HTERT RPE-1 (cell line): ENCODE measurements around the gene KLHL33.

Source experiments
- in situ Hi-C: fragments of 300-500 bp; cut with MboI; formaldehyde crosslinking; loops from 4 replicates; pipeline ENCODE4 v1.14.3; 2020; ENCODE audit warnings: low sequenced_read_pairs

KLHL33 gene, protein sequence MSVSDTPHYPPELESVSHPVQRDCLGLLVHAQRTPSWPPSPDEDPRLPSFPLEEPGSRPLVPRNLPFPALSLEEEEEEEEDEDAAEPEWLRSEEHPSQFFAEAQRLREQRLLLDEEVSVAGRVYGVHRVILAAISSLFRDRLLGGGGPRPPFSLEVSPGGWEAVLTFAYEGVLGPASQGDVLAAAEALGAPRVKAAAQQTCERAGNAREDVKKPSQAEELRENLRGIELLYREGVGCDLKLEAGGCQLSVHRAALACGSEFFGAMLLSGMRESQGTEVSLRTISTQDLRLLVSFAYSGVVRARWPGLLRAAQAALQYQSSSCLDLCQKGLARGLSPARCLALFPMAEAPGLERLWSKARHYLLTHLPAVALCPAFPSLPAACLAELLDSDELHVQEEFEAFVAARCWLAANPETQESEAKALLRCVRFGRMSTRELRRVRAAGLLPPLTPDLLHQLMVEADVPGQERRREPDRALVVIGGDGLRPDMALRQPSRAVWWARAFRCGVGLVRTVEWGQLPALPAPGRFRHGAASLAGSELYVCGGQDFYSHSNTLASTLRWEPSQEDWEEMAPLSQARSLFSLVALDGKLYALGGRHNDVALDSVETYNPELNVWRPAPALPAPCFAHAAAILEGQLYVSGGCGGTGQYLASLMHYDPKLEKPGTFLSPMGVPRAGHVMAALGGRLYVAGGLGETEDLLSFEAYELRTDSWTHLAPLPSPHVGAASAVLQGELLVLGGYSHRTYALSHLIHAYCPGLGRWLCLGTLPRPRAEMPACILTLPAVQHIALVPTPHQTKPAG

DNA sequence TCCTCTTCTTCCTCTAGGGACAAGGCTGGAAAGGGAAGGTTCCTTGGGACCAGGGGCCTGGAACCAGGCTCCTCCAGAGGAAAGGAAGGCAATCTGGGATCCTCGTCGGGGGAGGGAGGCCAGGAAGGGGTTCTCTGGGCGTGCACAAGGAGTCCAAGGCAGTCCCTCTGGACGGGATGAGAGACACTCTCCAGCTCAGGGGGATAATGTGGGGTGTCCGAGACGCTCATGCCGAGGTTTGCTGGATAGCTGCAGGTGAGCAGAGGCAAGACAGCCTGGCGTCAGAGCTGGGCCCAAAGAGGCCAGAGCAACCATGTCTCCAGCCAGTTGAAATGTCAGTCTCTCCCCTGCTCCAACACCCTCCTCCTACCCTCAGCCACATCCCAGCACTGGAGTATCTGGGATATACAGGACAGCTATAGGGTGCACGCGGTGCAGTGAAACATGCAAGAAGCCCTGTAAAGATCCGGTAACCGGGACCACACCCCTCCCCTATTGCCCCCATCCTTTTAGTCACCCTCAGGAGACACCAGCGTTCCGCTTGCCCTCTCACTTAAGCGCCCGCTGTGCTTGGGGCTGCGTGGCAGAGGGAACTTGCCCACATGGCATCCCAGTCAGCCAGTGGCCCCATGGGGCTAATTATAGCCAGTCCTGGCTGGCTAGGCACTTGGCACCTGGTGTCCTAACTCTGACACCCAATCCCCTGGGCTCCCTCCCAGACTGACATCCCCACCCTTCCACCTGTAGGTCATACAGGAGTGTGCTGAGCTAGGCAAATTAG is at the start of gene KLHL33:
KLHL33 (minus strand) TSS at position 585 of the 781 bp plus-strand sequence; CDS start at position 230, 355 bp downstream.
- in situ Hi-C loops = no loop called here

DNA sequence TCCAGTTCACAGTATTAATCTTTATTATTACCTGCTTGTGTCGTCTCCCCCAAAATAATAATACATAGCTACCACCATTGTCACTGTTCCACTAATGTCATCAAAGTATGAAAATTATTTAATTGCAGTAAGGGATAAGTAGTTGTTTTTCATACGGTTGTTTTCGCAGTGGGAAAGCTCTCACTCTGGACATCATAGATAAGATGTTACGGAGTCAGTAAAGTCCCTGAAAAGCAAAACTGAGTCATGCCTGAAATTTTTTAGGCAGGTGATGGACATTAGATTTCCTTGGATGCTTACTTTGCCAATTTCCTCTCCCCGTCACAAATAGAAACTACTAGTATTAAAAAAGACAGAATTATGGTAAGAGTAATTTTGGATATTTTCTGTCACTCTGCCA is 46.4 kb upstream of the KLHL33 start:
- in situ Hi-C loops = no loop called here

DNA sequence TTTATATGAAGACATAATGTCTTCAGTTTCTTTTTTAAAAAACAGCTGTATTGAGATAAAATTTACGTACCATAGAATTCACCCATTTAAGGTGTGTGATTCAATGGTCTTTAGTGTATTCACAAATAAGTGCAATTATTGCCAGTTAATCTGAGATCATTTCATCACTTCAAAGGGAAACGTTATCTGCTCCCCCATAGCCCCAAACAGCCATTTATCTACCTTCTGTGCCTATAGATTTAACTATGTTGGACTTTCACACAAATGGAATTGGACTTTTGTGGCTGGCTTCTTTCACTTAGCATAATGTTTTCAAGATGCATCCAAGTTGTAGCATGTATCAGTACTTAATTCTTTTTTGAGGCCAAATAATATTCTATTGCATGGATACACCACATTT is 42.9 kb upstream of the KLHL33 start:
- in situ Hi-C loops = no loop called here

- in situ Hi-C loops = no loop called here
These were observed 41.4 kb upstream of the KLHL33 start for GRCh38 chr14:20477211-20477876.

DNA sequence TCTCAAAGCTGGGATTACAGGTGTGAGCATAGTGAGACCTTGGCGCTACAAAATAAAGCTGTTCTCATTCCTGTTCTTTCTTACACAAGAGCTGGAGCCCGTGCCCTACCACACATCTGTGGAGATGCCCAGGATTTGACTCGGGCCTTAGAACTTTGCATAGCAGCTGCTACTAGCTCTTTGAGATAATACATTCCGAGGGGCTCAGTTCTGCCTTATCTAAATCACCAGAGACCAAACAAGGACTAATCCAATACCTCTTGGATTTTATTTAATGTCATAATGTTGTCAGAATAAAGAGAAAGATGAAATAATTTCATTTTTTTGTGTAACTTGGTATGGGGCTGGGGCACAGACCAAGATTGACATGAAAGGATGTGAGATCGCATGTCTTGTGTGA is 40.8 kb upstream of the KLHL33 start:
- in situ Hi-C loops = no loop called here

- in situ Hi-C loops = no loop called here
These were observed 36.7 kb upstream of the KLHL33 start for GRCh38 chr14:20472536-20473169.

DNA sequence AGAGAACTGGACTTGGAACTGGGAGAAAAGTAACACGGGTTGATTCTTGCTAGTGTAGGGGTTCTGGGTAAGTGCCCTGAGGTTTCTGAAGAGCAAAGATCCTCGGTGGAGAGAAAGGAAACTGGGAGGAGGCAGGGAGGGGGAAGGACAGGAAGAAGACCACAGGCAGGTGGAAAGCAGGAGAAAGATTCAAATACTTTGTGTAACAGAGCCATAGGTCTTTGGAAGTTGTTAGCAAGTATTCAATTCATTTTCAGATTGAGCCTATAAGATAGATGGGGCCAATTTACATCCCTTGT is 34.6 kb upstream of the KLHL33 start:
- in situ Hi-C loops = no loop called here

DNA sequence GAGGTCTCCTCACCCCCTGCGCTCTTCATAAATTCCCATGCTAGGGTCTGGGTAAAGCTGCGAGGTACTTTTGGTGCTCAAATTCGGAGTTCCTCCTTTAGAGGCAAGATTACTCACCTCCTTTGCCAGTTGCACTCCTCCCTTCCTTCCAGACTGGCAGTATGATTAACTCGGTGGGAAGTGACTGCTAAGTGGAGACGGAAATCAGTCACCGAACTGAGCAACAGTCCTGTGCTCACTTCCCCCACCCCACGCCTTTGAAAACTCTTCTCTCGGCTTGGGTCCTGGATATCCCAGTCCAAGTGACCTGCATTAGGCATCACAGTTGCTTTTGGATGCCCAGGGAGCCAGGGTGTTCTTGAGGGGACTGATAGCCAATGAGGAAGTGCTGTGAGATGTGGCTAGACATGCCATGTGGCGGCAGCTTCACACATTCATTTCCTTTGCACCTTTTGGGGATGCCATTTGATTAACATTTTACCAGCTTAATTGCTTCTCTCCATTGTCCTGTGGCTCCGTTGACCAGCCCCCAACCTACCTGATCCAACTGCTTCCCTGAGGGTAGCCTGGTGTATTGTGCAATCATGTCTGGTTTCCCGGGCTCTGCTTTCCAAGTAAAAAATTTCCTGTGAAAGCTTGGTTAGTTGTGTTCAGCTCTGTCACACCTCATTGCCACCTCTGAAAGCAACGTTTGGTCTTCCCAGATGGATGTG is 34.1 kb upstream of the KLHL33 start:
- in situ Hi-C loops = no loop called here

DNA sequence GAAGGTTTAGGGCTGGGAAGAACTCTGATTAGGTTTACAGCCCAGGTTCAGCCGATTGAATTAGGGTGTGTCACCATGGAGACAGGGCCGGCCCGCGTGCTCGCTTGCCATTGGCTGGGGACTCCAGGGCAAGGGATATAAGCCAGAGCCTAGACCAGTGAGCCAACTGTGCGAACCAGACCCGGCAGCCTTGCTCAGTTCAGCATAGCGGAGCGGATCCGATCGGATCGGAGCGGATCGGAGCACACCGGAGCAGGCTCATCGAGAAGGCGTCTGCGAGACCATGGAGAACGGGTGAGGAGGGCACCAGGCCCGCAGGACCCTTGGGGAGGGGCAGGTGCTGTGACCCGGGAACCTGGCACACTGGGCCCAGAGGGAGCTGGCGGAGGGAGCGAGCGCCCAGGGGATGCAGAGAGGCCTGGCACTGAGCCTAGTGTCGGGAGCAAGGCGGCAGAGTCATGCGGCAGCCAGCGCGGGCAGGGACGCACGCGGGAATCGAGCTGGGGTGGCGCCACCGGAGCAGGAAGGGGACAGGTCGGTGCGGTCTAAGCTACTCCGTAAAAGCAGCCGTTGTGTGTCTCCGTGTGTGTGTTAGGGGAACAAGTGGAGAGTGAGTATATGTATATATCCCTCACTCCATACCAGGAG is 33.4 kb upstream of the KLHL33 start, which contains the start of gene PNP:
PNP (plus strand) TSS at position 165 of the 648 bp plus-strand sequence; CDS start at position 284, 119 bp downstream.
- in situ Hi-C loops = no loop called here

GRCh38 chr14:20468764-20469241 is 32.8 kb upstream of the KLHL33 start:
- in situ Hi-C loops = no loop called here

DNA sequence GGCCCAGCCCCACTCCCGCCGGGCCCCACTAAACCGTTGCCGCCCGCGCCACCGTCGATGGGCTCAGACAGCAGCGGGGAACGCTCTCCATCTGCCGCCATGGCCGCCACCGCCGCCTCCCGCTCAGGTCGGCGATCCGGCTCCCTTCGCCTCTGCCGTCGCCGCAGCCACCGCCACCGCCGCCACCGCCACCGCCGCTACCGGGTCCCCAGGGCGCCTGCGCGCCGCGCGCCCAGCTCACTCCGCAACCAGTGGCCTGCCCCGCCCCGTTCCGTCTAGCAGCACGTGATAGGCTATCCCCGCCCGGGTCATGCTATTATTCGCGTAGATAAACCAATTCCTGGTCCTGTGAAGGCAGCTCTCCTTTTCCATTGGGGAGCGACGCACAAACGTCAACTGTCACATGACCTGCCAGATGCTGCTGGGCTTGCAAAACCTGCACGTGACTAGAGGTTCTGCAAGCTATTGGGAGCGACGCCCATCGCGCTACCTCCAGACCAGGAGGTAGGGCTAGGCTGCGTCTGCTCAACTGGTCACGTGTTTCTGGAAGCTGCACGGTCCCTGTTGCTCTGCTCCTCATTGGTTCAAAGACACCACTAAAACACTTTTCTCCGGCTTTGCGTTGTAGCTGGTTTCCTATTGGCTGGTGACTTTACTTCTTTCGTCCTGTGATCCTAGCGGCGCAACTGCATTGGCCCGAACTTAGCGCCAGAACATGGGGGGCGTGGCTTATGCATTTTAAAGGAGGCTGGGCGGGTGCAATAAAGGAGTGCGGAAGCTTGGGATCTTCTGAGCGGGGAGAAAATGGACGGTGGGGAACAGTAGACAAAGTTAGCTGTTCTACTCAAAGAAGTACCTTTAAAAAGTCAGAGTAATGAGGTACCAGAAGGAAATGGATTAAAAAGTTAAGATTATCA is 25.5 kb upstream of the KLHL33 start, which contains the start of gene PIP4P1:
PIP4P1 (minus strand) TSS at position 210 of the 917 bp plus-strand sequence; CDS start at position 101, 109 bp downstream.
- in situ Hi-C loops = no loop called here

- in situ Hi-C loops = no loop called here
These were observed 24.7 kb upstream of the KLHL33 start for GRCh38 chr14:20460458-20461224.

DNA sequence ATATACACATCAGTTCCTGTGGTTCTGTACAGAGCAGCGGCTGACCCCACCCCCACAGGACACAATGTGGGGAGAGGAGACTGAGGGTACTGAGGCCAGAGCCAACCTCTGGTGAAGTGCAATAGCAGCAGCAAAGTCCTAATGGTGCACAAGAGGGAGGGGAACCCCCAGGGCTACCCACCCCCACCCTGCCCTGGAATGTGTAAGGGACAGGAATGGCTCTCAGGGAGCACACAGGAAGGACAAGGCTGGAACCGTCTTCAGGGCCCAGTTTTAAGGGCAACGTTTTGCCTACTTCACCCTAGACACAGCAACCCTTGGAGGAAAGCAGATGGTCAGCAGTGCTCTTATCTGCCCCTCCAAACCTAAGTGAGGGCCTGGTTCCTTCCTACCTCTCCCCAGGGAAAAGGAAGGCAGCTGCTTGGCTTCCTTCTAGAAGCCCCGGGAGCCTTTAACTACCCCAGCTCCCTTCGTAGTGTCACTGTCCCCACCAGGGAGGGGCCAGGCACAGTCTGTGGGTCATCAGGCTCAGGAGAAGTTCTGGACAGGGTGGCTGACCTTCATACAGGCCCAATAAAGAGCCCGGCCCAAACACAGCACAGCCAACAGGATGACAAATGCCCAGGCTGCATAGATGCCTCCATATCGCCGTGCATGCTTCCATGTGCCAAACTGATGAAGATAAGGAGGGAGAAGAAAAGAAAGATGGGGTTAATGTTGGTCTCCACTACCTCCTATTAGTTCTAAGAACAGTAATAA is 22.2 kb upstream of the KLHL33 start:
- in situ Hi-C loops = no loop called here

DNA sequence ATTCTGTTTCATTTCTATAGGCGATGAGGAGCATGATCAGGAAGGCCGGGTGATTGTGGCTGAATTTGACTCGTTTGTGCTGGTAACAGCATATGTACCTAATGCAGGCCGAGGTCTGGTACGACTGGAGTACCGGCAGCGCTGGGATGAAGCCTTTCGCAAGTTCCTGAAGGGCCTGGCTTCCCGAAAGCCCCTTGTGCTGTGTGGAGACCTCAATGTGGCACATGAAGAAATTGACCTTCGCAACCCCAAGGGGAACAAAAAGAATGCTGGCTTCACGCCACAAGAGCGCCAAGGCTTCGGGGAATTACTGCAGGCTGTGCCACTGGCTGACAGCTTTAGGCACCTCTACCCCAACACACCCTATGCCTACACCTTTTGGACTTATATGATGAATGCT is 21.0 kb upstream of the KLHL33 start:
- in situ Hi-C loops = no loop called here

DNA sequence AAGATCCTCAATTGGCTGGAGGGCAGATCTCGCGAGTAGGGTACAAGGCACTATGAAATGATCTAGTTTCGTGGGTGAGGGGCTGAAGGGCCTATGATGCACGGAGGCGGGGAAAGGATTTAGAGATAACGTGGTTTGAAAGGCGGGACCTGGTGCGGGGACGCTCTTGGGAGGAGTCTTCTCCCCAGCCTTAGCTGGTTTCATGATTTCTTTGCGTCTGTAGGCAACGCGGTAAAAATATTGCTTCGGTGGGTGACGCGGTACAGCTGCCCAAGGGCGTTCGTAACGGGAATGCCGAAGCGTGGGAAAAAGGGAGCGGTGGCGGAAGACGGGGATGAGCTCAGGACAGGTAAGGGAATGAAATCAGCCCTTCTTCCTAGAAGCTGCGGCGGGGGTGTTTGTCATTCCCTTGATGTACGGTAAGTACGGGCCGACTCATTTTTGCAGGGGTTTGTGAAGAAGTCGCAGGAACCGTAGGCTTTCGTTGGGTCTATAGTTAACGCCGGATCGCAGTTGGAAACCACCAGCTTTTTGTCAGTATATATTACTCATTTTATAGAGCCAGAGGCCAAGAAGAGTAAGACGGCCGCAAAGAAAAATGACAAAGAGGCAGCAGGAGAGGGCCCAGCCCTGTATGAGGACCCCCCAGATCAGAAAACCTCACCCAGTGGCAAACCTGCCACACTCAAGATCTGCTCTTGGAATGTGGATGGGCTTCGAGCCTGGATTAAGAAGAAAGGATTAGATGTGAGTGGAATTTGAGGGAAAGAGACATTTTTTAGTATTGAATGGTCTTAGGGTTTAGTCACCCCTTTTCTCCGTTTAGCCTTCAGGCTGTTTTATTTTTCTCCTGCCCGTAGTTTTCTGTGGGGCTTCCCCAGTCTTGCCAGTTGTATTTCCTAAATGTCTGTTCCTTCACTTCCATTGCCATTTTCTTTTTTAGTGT is 19.7 kb upstream of the KLHL33 start:
- in situ Hi-C loops = no loop called here
